NCI-H460 (cell line): Measurements from ENCODE around the gene HSD11B2. TPM values are rescaled to one million over a fixed set of nuclear protein-coding genes. Genes with fewer than 3 reads are reported as not detected.
"Not testable (repeated sequence)": the region's sequence is repeated elsewhere in the genome, so short reads cannot be mapped to it uniquely, and the experiment has no call there.

Experiments used
- DNase-seq: peaks from one replicate; pipeline ENCODE4 v3.0.0-alpha.2; 2016; ENCODE audit warnings: low read depth; ENCODE audit errors: extremely low read depth
- total RNA-seq: library from RNA; depleted of rRNA; stranded (reverse); fragments of >200 nt; shearing (Covaris generic); gene quantifications from 2 replicates; pipeline ENCODE4 v1.2.3, GENCODE V29; 2014

HSD11B2 gene
- total RNA-seq, 1 experiment from 2014 or later, result 1.2 TPM

GRCh38 chr16:67412294-67412693, 18.6 kb upstream of the HSD11B2 start:
- DNase-seq, result no peak

GRCh38 chr16:67413978-67414911, 16.7 kb upstream of the HSD11B2 start:
- no peak for DNase-seq

GRCh38 chr16:67415421-67415820, 15.5 kb upstream of the HSD11B2 start:
- not testable (repeated sequence) for DNase-seq

- DNase-seq, result peak; percentile 68
These were observed 14.8 kb upstream of the HSD11B2 start, which contains the start of gene ZDHHC1 for GRCh38 chr16:67415872-67416793. TSS of gene ZDHHC1 (minus strand) at chr16:67416477. CDS start at chr16:67407775, 8,702 bp downstream.

GRCh38 chr16:67417333-67418061, 13.4 kb upstream of the HSD11B2 start:
- no peak for DNase-seq

GRCh38 chr16:67419502-67419901, 11.4 kb upstream of the HSD11B2 start:
- DNase-seq, result no peak

GRCh38 chr16:67419931-67420330, 11.0 kb upstream of the HSD11B2 start:
- DNase-seq, result no peak

GRCh38 chr16:67421030-67421429, 9.9 kb upstream of the HSD11B2 start:
- no peak for DNase-seq

GRCh38 chr16:67423015-67423414, 7.9 kb upstream of the HSD11B2 start:
- no peak for DNase-seq

GRCh38 chr16:67423611-67424260, 7.2 kb upstream of the HSD11B2 start:
- no peak for DNase-seq

- DNase-seq, result no peak
These were observed 6.7 kb upstream of the HSD11B2 start for GRCh38 chr16:67424261-67424615.

- DNase-seq, result no peak
These were observed 5.9 kb upstream of the HSD11B2 start for GRCh38 chr16:67425061-67425460.

- no peak for DNase-seq
These were observed 5.3 kb upstream of the HSD11B2 start for GRCh38 chr16:67425580-67425979.

GRCh38 chr16:67426022-67426421, 4.9 kb upstream of the HSD11B2 start:
- DNase-seq, result no peak

GRCh38 chr16:67426950-67427349, 4.0 kb upstream of the HSD11B2 start:
- DNase-seq, result no peak

- DNase-seq, result peak; percentile 60
These were observed 2.7 kb upstream of the HSD11B2 start for GRCh38 chr16:67428146-67428731.

GRCh38 chr16:67429053-67429798, 1.7 kb upstream of the HSD11B2 start:
- no peak for DNase-seq

GRCh38 chr16:67429799-67430503, 970 bp upstream of the HSD11B2 start:
- no peak for DNase-seq
